HG02759 (cell line): ENCODE measurements around the gene PPARG.

Source experiments
- ATAC-seq: cut with Tn5 transposase; IDR thresholded peaks from one replicate; pipeline ENCODE4 v1.9.1; 2021; ENCODE audit warnings: mild to moderate bottlenecking, moderate library complexity; ENCODE audit not compliant: unreplicated experiment

PPARG gene

GRCh38 chr3:12308517-12308916 lies 19.6 kb downstream of the PPARG start:
- no peak for ATAC-seq

GRCh38 chr3:12309716-12310115 lies 20.8 kb downstream of the PPARG start:
- no peak for ATAC-seq

GRCh38 chr3:12312010-12312409 lies 23.1 kb downstream of the PPARG start:
- ATAC-seq: no peak

GRCh38 chr3:12313519-12313918 lies 24.6 kb downstream of the PPARG start:
- ATAC-seq: no peak

GRCh38 chr3:12316253-12316652 lies 27.4 kb downstream of the PPARG start:
- ATAC-seq: no peak

- no peak for ATAC-seq
These were observed 28.0 kb downstream of the PPARG start for GRCh38 chr3:12316729-12317351.

GRCh38 chr3:12317914-12318313 lies 29.0 kb downstream of the PPARG start:
- ATAC-seq: no peak

GRCh38 chr3:12318758-12319621 lies 30.1 kb downstream of the PPARG start:
- no peak for ATAC-seq

- no peak for ATAC-seq
These were observed 32.1 kb downstream of the PPARG start for GRCh38 chr3:12321015-12321414.

GRCh38 chr3:12323237-12323636 lies 34.4 kb downstream of the PPARG start:
- no peak for ATAC-seq

- ATAC-seq: no peak
These were observed 37.0 kb downstream of the PPARG start for GRCh38 chr3:12325586-12326515.

GRCh38 chr3:12327021-12327420 lies 38.2 kb downstream of the PPARG start:
- no peak for ATAC-seq

GRCh38 chr3:12328132-12328836 lies 39.4 kb downstream of the PPARG start:
- ATAC-seq: no peak

GRCh38 chr3:12328837-12329462 lies 40.1 kb downstream of the PPARG start:
- ATAC-seq: no peak

- ATAC-seq: no peak
These were observed 45.9 kb downstream of the PPARG start for GRCh38 chr3:12334786-12335185.

GRCh38 chr3:12335421-12335820 lies 46.6 kb downstream of the PPARG start:
- no peak for ATAC-seq

GRCh38 chr3:12336099-12336498 lies 47.2 kb downstream of the PPARG start:
- ATAC-seq: no peak

GRCh38 chr3:12338595-12339546 lies 50.0 kb downstream of the PPARG start:
- ATAC-seq: no peak
